ENCODE results near the gene CCDC149.
"Not testable (repeated sequence)": the region's sequence is repeated elsewhere in the genome, so short reads cannot be mapped to it uniquely, and the experiment has no call there.

CCDC149 gene

DNA sequence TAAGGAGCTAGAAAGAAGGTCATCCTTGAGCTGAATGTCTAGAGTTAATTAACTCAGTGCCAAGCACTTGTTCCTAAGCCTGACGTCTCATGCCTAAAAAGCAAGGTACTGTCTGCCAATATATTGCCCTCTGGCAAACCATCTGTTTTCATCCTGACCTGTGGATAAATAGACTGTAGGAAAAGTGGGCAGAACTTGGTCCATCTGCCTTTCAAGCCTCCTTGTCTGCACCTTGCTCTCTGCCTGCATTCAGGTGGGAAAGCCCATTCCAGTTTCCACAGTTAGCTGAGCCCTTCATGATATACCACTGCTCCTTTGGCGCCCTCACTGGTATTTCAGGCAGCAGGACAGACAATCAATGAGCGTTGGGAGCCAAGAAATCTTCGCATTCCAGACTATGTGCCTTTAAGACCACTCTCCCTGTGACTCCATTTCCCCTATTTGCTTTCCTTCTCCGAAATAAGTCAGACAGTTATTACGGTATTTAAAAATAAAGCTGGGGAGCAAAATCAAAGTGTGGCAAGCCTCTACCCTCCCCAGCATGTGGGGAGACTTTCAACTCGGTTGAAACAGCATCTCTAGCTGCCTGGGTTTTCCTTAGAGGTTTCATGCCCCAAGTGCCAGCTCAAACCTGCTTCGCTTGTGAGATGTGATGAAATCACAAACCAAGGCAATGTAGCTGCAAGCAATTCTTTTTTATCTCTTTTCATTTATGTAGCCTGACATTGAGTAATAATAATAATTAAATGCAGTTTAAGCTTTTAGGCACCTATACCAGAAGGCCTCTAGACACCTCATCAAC is 2.5 kb upstream of the CCDC149 start:
- DNase-seq (ENCODE audit: low read depth): no peak

DNA sequence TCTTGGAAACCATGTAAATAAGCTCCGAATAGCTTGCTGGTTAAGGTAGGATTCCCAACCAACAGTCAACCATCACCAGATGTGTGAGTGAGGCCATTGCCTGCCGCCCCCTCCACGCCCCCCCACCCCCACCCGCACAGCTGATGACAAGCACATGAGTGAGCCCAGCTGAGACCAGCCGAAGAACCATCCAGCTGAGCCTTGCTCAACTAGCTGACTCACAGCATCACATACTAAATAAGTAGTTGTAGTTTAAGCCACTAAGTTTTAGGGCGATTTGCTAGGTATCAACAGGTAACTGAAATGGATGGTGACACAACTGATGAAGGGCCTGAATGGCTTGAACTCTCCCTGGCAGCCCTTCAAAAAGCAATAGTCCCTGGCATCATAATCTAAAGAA is 1.6 kb upstream of the CCDC149 start:
- DNase-seq (ENCODE audit: low read depth): no peak

DNA sequence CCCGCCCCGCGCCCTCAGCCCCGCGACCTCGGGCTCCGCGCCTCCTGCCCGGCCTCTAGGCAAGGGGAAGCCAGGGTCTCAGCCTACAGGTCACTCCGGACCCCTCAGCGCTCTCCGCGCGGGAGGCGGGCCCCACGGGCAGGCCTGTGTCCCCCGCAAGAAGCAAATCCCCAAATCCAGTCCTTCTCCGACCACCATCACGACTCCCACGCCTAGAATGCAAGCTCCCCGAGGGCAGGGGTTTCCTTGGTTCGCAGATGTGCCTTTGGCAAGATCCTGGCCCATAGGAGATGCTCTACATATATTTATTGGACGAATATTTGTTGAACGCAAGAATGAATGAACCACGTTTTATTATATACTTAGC is 260 bp upstream of the CCDC149 start:
- DNase-seq (ENCODE audit: low read depth): no peak

- DNase-seq (ENCODE audit: low read depth): no peak
Observed at GRCh38 chr4:24910499-24910898, 2.3 kb downstream of the CCDC149 start.

- not testable (repeated sequence) for DNase-seq (ENCODE audit: low read depth)
Observed at GRCh38 chr4:24909606-24910005, 3.2 kb downstream of the CCDC149 start.

- DNase-seq (ENCODE audit: low read depth): no peak
Observed at GRCh38 chr4:24897639-24898038, 15.2 kb downstream of the CCDC149 start.

DNA sequence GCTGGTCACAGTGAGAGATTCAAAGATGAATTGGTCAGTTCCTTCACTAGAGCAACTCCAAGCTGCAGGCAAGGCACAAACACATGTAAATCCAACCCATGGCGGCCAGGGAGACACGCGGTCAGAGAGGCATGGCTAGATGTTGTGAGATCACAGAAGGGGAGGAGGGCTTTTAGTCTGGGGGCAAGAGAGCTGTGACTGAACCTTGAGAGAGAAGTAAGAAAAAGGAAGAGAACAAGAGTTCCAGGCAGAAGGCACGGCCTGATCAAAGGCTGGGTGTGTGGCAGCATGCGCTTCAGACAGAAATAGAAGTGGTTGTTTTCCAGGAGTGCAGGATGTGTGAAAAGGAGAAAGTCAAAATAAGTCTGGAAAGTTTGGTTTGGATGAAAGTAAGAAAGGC is 15.9 kb downstream of the CCDC149 start:
- DNase-seq (ENCODE audit: low read depth): no peak

DNA sequence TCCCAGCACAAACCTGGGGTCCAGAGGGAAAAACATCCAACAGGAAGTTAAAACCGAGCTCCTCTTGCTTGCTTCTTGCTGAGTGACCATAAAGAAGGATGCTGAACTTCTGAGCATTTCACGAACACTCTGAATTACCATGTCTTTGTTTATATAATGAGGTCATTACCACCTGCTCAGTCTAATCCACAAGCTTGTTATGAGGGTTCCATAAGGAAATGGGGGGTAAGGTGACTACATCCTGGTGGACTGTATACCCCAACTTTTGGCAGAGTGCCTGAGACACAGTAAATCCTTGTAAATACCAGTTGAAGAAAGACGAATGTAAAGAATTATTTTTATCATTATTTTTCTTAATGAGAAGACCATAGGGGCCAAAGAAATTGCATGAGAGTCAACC is 16.8 kb downstream of the CCDC149 start:
- DNase-seq (ENCODE audit: low read depth): no peak

- no peak for DNase-seq (ENCODE audit: low read depth)
Observed at GRCh38 chr4:24895461-24895860, 17.4 kb downstream of the CCDC149 start.

DNA sequence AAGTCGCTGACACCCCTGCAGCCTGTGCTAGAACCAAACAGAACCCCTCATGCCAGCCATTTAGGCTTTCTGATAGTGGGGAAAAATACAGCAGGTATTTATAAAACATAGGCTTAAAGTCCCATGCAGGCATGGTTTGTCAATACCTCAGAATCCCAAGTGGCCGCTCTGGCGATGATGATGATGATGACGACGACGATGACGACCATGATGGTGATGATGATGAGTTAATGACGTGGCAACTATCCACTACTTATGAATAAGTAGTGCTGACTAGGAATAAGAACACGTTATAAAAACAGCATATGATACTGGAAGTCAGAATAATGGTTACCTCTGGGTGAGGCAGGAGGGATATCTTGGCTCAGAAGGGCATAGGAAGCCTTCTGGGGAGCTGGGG is 18.0 kb downstream of the CCDC149 start:
- no peak for DNase-seq (ENCODE audit: low read depth)

DNA sequence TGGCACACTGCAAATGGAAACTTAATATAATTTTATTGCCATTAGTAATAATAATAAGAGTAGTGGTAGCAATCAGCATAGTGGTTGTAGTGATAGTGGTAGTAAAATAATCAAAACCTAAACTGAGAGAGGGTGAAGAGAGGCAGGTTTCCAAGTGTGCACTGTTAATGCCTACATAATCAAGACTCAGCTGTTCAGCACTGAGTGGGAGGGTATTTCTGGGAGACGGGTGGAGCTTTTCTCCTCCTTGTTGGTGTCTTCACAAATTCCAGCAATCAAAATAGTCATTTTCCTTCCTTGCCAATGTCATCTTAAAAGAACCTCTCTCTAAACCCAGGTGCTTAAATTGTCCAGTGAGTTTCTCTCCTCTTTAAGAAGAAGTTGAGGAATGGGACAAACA is 18.6 kb downstream of the CCDC149 start:
- no peak for DNase-seq (ENCODE audit: low read depth)

DNA sequence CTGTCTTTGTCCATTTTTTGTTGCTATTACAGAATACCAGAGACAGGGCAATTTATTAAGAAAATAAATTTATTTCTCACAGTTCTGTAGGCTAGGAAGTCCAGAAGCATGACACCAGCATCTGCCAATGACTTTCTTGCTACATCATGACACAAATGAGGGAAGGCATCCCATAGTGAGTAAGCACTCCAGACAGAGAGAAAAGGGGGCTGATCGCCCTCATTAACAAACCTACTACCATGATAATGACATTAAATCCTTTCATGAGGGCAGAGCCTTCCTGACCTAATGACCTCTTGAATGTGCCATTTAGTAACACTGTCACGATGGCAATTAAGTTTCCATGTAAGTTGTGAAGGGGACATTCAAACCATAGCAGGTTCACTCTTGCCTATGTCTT is 20.1 kb downstream of the CCDC149 start:
- no peak for DNase-seq (ENCODE audit: low read depth)

DNA sequence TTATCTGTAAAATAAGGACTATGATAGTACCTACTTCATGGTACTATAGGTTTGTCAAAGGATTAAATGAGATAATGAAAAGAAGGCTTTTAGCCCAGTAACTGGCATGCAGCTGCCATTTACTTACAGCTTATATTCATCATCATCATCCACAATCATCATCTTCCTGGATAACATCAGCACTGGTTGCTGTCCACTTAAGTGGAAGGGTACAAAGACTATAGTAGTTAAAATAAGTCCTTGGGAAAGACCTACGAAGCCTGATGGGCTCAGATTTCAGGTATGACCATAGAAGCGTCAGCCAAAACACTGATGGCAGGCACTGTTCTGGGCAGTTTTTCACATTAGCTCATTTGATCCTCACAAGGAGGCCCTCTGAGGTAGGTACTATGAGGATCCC is 20.6 kb downstream of the CCDC149 start:
- no peak for DNase-seq (ENCODE audit: low read depth)

DNA sequence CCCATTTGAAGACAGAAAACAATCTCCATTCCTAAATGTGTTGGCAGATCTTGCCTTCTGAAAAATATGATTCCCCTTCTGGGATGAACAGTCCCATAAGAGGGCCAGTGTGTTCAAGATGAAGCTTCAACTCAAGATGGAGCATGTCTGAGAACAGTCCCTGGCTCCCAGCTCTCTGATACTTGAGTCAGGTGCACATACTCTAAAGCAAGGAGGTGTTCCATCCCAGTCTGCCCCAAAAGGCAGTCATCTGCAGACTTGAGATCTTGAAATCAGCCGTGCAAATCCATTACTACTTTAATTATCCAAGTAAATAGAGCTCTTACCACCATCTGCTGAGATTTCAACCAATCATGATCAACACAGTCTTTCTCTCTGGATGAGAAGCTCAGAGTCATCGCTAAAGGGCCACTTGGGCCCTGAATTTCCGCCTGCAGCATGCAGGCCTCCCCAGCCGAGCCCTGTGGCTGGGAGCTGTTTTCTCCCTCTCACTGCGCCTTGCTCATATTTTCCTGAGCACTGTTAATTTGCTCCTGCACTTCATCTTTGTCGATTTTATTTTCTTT is 22.2 kb downstream of the CCDC149 start:
- no peak for DNase-seq (ENCODE audit: low read depth)

DNA sequence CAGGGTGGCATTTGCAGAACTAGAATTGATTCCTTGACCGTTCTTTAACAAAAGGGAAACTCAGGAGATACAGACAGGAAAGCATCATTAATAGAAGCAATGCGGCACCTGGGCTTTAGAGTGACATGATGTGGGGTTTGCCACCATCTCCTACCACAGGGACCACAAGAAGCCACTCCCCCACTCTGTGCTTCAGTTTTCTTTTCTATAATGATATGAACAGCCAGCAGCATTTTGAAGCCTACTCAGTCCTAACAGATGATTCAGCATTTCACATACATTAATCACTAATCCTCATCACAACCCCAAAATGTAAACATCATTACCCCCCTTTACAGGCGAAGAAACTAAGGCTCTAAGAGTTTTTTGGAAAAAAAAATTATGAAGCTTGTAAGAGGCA is 22.9 kb downstream of the CCDC149 start:
- no peak for DNase-seq (ENCODE audit: low read depth)

- no peak for DNase-seq (ENCODE audit: low read depth)
Observed at GRCh38 chr4:24888475-24889344, 24.1 kb downstream of the CCDC149 start.

GRCh38 chr4:24887881-24888430 is 24.9 kb downstream of the CCDC149 start:
- no peak for DNase-seq (ENCODE audit: low read depth)

DNA sequence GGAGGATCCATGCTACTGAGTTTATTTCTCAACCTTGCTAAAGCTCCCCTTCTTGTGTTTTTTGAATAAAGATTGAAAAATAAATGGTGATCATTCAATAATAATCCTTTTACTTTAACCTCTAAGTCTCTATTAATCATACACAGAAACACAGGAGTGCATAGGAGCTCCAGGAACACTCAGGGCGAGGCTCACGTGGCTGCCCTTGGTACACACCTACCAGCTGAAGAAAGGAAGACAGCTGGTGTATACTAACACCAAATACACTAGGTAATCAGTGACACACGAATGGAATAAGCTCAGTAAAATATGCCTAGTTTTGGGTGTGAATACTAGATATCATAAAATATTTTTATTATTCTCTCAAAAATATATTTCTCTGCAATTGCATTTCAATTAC is 26.2 kb downstream of the CCDC149 start:
- DNase-seq (ENCODE audit: low read depth): no peak

GRCh38 chr4:24885342-24885741 is 27.5 kb downstream of the CCDC149 start:
- DNase-seq (ENCODE audit: low read depth): no peak

DNA sequence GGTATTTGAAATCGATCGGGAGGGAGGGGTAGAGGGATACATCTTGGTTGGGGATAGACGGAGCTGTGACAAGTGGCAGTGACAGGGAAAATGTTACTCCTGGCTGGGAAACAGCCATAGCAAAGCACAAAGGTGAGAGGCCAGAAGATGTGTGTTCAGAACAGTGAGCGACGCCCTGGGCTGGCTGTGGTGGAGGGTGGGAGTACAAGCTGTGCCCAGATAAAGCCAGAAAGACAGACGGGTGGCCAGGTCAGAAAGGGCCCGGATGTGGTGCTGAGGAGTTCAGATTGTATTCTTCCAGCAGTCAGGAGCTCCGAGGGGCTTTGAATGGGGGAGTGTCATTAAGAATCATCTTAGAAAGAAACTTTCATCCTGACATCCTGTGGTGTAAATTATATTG is 27.9 kb downstream of the CCDC149 start:
- no peak for DNase-seq (ENCODE audit: low read depth)

GRCh38 chr4:24881508-24882196 is 31.2 kb downstream of the CCDC149 start:
- DNase-seq (ENCODE audit: low read depth): no peak

GRCh38 chr4:24880186-24880585 is 32.7 kb downstream of the CCDC149 start:
- no peak for DNase-seq (ENCODE audit: low read depth)

All from activated T-cell treated with anti-CD3 and anti-CD28 coated beads for 24 hours (primary cell).